Gastrocnemius medialis (tissue), 4 donors: Measurements from ENCODE around the gene DBX1.

Experiments
- POLR2A ChIP-seq, 2 donors: fragments of 450-650 bp; IDR thresholded peaks; one replicate each; pipeline ENCODE4 v1.6.1; 2017; ENCODE audit warnings: antibody characterized with exemption in 2 of 2, mild to moderate bottlenecking in 2 of 2, moderate library complexity in 2 of 2
- TF ChIP-seq, protein P1 (sequence below), 5 experiments: fragments of 450-650 bp in 3 of 5; fragments of 200-600 bp in 2 of 5; sonication (generic) in 2 of 5; IDR thresholded peaks in 4 of 5; conservative IDR thresholded peaks in 1 of 5; 1 replicate in 4 of 5; 2 replicates in 1 of 5; pipeline ENCODE4 v1.5.1; 2016 to 2019; ENCODE audit warnings: antibody characterized with exemption in 5 of 5, mild to moderate bottlenecking in 3 of 5, moderate library complexity in 3 of 5

- TF ChIP-seq, protein P1, sequence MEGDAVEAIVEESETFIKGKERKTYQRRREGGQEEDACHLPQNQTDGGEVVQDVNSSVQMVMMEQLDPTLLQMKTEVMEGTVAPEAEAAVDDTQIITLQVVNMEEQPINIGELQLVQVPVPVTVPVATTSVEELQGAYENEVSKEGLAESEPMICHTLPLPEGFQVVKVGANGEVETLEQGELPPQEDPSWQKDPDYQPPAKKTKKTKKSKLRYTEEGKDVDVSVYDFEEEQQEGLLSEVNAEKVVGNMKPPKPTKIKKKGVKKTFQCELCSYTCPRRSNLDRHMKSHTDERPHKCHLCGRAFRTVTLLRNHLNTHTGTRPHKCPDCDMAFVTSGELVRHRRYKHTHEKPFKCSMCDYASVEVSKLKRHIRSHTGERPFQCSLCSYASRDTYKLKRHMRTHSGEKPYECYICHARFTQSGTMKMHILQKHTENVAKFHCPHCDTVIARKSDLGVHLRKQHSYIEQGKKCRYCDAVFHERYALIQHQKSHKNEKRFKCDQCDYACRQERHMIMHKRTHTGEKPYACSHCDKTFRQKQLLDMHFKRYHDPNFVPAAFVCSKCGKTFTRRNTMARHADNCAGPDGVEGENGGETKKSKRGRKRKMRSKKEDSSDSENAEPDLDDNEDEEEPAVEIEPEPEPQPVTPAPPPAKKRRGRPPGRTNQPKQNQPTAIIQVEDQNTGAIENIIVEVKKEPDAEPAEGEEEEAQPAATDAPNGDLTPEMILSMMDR (IDR thresholded peaks at IDR 0.05 in 4 of 5, conservative IDR thresholded peaks at IDR 0.05 in 1 of 5) = no peak
- no peak for TF ChIP-seq POLR2A (IDR thresholded peaks at IDR 0.05)
These were observed 39.9 kb downstream of the DBX1 start for GRCh38 chr11:20120134-20120925.
